HepG2 (cell line): Measurements from ENCODE around the gene MAPK7. TPM values are rescaled to one million over a fixed set of nuclear protein-coding genes. Genes with fewer than 3 reads are reported as not detected.

Experiments
- ATAC-seq: fragments of 200-7000 bp; cut with Tn5 transposase; 3 replicates; pipeline ENCODE4 v1.9.1; 2020; ENCODE audit warnings: mild to moderate bottlenecking, moderate library complexity
- BruUV-seq: library from RNA; stranded (reverse); fragments of 400-500 nt; replicated peaks from 2 replicates; lab custom pipeline; 2021; lab: Mats Ljungman, UMichigan
- CTCF ChIA-PET: fragments of 300-600 bp; formaldehyde crosslinking; extraction: SDS; loops from one replicate; lab custom pipeline; 2021; ENCODE audit warnings: low total read pairs, inconsistent platforms, low intra/inter-chr PET ratio; lab: Yijun Ruan, JAX
- POLR2A ChIA-PET: fragments of 350-600 bp; sonication (Branson Sonifier 250); formaldehyde crosslinking; loops from one replicate; lab custom pipeline; 2020; ENCODE audit warnings: antibody characterized with exemption, inconsistent platforms; lab: Yijun Ruan, JAX
- DNase-seq: peaks from one replicate; pipeline ENCODE4 v3.0.0-alpha.2; 2015; ENCODE audit warnings: low spot score
- FAIRE-seq: peaks from 3 replicates; lab custom pipeline; 2011; peaks lifted over from hg19 to GRCh38; lab: Jason Lieb, UNC
- H2AFZ ChIP-seq: one replicate; pipeline ENCODE4 v1.6.1; 2011; ENCODE audit warnings: low read length, inconsistent platforms
- H3K27ac ChIP-seq: fragments of 300-600 bp; 3 replicates; pipeline ENCODE4 v1.8.0; 2011; ENCODE audit warnings: mixed run types, mild to moderate bottlenecking, mixed read lengths, low read length, inconsistent platforms; ENCODE audit not compliant: insufficient read depth; ENCODE audit errors: extremely low read length
- H3K27me3 ChIP-seq, 2 experiments: fragments of 200-600 bp in 1 of 2; 2 replicates in 1 of 2; 3 replicates in 1 of 2; pipeline versions ENCODE4 v1.6.0 to v1.8.0; 2011; ENCODE audit warnings: low read length in 2 of 2, mild to moderate bottlenecking in 2 of 2, moderate library complexity in 2 of 2, inconsistent platforms in 1 of 2; ENCODE audit not compliant: insufficient read depth in 2 of 2, control insufficient read depth in 1 of 2
- H3K36me3 ChIP-seq, 2 experiments: fragments of 200-600 bp in 1 of 2; replicated peaks in 1 of 2; 2 replicates in 1 of 2; 3 replicates in 1 of 2; pipeline versions ENCODE4 v1.5.1 to v1.8.0; 2011; ENCODE audit warnings: low read length in 2 of 2, inconsistent platforms in 1 of 2; ENCODE audit not compliant: insufficient read depth in 2 of 2, control insufficient read depth in 1 of 2
- H3K4me1 ChIP-seq: 2 replicates; pipeline ENCODE4 v1.5.1; 2012; ENCODE audit warnings: low read length, inconsistent platforms; ENCODE audit not compliant: insufficient read depth
- H3K4me2 ChIP-seq: 2 replicates; pipeline ENCODE4 v1.6.0; 2011; ENCODE audit warnings: low read depth, low read length, inconsistent platforms
- H3K4me3 ChIP-seq, 3 experiments: fragments of 200-600 bp in 1 of 3; sonication (generic), shearing (Covaris generic) in 1 of 3; replicated peaks in 1 of 3; 2 replicates each; pipeline ENCODE4 v1.5.1; 2011 to 2016; ENCODE audit warnings: low read length in 3 of 3, inconsistent platforms in 2 of 3, low read depth in 2 of 3, mild to moderate bottlenecking in 2 of 3, control low read depth in 1 of 3, mixed read lengths in 1 of 3; ENCODE audit not compliant: insufficient read depth in 1 of 3
- H3K79me2 ChIP-seq: one replicate; pipeline ENCODE4 v1.6.1; 2011; ENCODE audit warnings: low read length, inconsistent platforms; ENCODE audit not compliant: insufficient read depth
- H3K9ac ChIP-seq: 2 replicates; pipeline ENCODE4 v1.6.0; 2011; ENCODE audit warnings: mild to moderate bottlenecking, low read depth, low read length, inconsistent platforms; ENCODE audit not compliant: insufficient read depth
- H3K9me3 ChIP-seq: 2 replicates; pipeline ENCODE4 v1.5.1; 2012; ENCODE audit warnings: mild to moderate bottlenecking, low read length
- H4K20me1 ChIP-seq: 2 replicates; pipeline ENCODE4 v1.6.0; 2011; ENCODE audit warnings: inconsistent platforms, mild to moderate bottlenecking, low read length, moderate library complexity; ENCODE audit not compliant: insufficient read depth
- NFYC ChIP-seq: IDR thresholded peaks from 2 replicates; pipeline ENCODE4 v1.6.1; 2016; ENCODE audit warnings: missing genetic modification reagents, missing compliant biosample characterization
- PPARG ChIP-seq: conservative IDR thresholded peaks from 2 replicates; pipeline ENCODE4 v1.6.1; 2016; ENCODE audit warnings: missing biosample characterization, missing genetic modification reagents
- REST ChIP-seq, 2 experiments: IDR thresholded peaks; 2 replicates each; pipeline ENCODE4 v1.6.1; 2011 to 2012; ENCODE audit warnings: low read length in 2 of 2, borderline replicate concordance in 1 of 2, low read depth in 1 of 2, mild to moderate bottlenecking in 1 of 2, moderate library complexity in 1 of 2
- XBP1 ChIP-seq: sonication (generic); formaldehyde crosslinking; IDR thresholded peaks from 2 replicates; pipeline ENCODE4 v1.5.0; 2020; ENCODE audit warnings: missing genetic modification reagents
- ZBTB34 ChIP-seq: sonication (generic); formaldehyde crosslinking; IDR thresholded peaks from 2 replicates; pipeline ENCODE4 v1.8.0; 2022; ENCODE audit warnings: mild to moderate bottlenecking, missing genetic modification reagents
- ZNF564 ChIP-seq: sonication (generic); formaldehyde crosslinking; IDR thresholded peaks from 2 replicates; pipeline ENCODE4 v1.8.1; 2023; ENCODE audit warnings: mild to moderate bottlenecking, missing genetic modification reagents
- ZNF607 ChIP-seq: sonication (generic); formaldehyde crosslinking; IDR thresholded peaks from 2 replicates; pipeline ENCODE4 v1.5.1; 2020; ENCODE audit warnings: missing genetic modification reagents, mild to moderate bottlenecking, borderline replicate concordance
- ZNF703 ChIP-seq: sonication (generic); formaldehyde crosslinking; IDR thresholded peaks from 2 replicates; pipeline ENCODE4 v1.5.1; 2020; ENCODE audit warnings: missing genetic modification reagents, mild to moderate bottlenecking, moderate library complexity, borderline replicate concordance
- ZNF740 ChIP-seq: sonication (generic); formaldehyde crosslinking; IDR thresholded peaks from 2 replicates; pipeline ENCODE4 v1.4.0; 2020; ENCODE audit warnings: missing genetic modification reagents
- WGBS: methylation state at CpG from one replicate; pipeline ENCODE4 v1.1.6; 2017; ENCODE audit warnings: low lambda C conversion rate; 5-methylcytosine and 5-hydroxymethylcytosine counted together
- in situ Hi-C: cut with HindIII; loops from 2 replicates; pipeline ENCODE4 v1.10.0; 2017; ENCODE audit warnings: low pct_unique_long_range_greater_than_20kb; ENCODE audit not compliant: extremely low pct_ligation_motif_present
- intact Hi-C: fragments of 100-400 bp; cut with micrococcal nuclease; formaldehyde crosslinking; loops from one replicate; pipeline ENCODE4 v1.10.0; 2022; ENCODE audit not compliant: unreplicated experiment
- polyA plus RNA-seq, 8 experiments: library from polyadenylated mRNA; depleted of rRNA in 3 of 8; stranded (reverse) in 7 of 8; unstranded in 1 of 8; fragments of >200 nt; fragmentation: Illumina TruSeq in 4 of 8; extraction: Trizol in 4 of 8; gene quantifications; 2 replicates each; pipeline versions ENCODE4 v1.2.1 to v1.2.3, GENCODE V29; 2011 to 2016; ENCODE audit warnings: low read depth in 4 of 8, missing spikeins in 1 of 8, mixed read lengths in 1 of 8; ENCODE audit not compliant: insufficient read depth in 1 of 8
- total RNA-seq, 5 experiments: library from RNA; depleted of rRNA; stranded (reverse); fragments of >200 nt; fragmentation: Illumina TruSeq; extraction: Trizol; gene quantifications; 2 replicates each; pipeline ENCODE4 v1.2.3, GENCODE V29; 2016; ENCODE audit warnings: low read depth in 1 of 5

MAPK7 gene
- total and polyA plus RNA-seq, 2 of the 13 experiments (the other 11 are each of a cell fraction or from before 2014, with no cell fraction given), result 2.9 to 5.9 TPM

- intact Hi-C loops, result no loop called here
- CTCF ChIA-PET, result no interaction called here
- FAIRE-seq, result no peak
- no peaks in the 10 kb centered on the region for H3K27me3 ChIP-seq
- no TSS peak for BruUV-seq
- POLR2A ChIA-PET, result interaction anchor here (1.3 to 4.3 kb wide), 3 partner anchors 13 to 21 kb away, joined by 3 to 12 read pairs (median 6); partner anchors contain the start of gene MAPK7
- peaks cover 7% of the 10 kb centered on the region for H3K79me2 ChIP-seq
- H3K9ac ChIP-seq, result no peak overlapping the region
- H3K4me3 ChIP-seq, result no peak overlapping the region
- no peak overlapping the region for H3K4me2 ChIP-seq
- H3K36me3 ChIP-seq, result peaks cover 8 to 16% of the 10 kb centered on the region in 2 experiments; a peak in 4 of 5 replicates
- H3K9me3 ChIP-seq, result no peaks in the 10 kb centered on the region
- 95% methylated on average over 7 of the region's 7 CpGs for WGBS
- ATAC-seq, result no peak
- no peak overlapping the region for H3K27ac ChIP-seq
- no peaks in the 10 kb centered on the region for H4K20me1 ChIP-seq
- TF ChIP-seq ZNF607 (CRISPR knock-in tag) (no peak), NFYC (CRISPR knock-in tag) (no peak), XBP1 (CRISPR knock-in tag) (no peak), PPARG (CRISPR knock-in tag) (no peak), ZBTB34 (no peak), ZNF740 (CRISPR knock-in tag) (no peak), ZNF564 (CRISPR knock-in tag) (no peak), ZNF703 (no peak), REST (IDR thresholded peaks at IDR 0.05; ENCODE audit: borderline replicate concordance in 1 of 2, low read depth in 1 of 2, low read length in 2 of 2) (no peak)
- in situ Hi-C loops, result no loop called here
- H2AFZ ChIP-seq, result no peak overlapping the region
- no peak for DNase-seq
- H3K4me1 ChIP-seq, result peaks cover 24% of the 10 kb centered on the region
Measured at GRCh38 chr17:19359151-19359550, 19.1 kb upstream of the MAPK7 start.
